Measurements from ENCODE around the gene MUC4. TPM values are rescaled to one million over a fixed set of nuclear protein-coding genes. Genes with fewer than 3 reads are reported as not detected.
"Not testable (repeated sequence)": the region's sequence is repeated elsewhere in the genome, so short reads cannot be mapped to it uniquely, and the experiment has no call there.

MUC4 gene
- polyA plus RNA-seq, 1 donor, result 0.53 TPM

- no peak for DNase-seq (ENCODE audit: low read depth)
These were observed 50.6 kb downstream of the MUC4 start for GRCh38 chr3:195761123-195761566.

GRCh38 chr3:195760345-195761122 is 51.2 kb downstream of the MUC4 start:
- DNase-seq (ENCODE audit: low read depth), result peak; percentile 62

- no peak for DNase-seq (ENCODE audit: low read depth)
These were observed 52.9 kb downstream of the MUC4 start for GRCh38 chr3:195758721-195759353.

DNA sequence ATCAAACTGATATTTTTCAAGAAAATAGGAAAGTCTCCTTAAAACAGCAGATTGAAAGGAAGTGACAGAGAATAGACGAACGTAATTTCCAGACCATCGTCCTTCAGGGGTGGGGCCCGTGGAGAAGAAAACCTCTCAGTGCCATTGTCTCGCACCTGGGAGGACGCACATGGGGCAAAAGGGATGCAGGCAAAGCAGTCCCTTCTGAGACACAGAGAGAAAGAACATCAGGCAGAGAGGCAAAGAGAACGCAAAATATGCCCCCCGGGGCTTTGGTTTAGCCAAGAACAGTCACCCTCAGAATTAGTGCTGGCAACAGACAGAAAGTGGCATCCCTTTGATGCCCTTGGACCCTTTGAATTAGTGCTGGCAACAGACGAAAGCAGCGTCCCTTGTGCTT is 53.9 kb downstream of the MUC4 start:
- no peak for DNase-seq (ENCODE audit: low read depth)

DNA sequence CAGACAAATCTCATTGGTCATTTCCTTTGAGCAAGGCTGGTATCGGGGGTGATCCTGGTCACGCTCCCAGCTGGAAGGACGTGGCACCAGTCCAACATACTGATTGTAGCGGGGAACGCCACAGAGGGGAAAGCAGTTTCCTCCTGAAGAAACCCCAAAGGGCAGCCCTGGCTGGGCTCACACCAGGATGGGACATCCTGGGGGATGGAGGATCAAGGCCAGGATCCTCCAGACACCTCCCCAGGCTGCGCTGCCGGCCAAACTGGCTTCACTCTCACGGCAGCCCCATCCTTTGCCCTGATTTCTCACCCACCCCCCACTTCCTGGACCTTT is 54.3 kb downstream of the MUC4 start:
- no peak for DNase-seq (ENCODE audit: low read depth)

DNA sequence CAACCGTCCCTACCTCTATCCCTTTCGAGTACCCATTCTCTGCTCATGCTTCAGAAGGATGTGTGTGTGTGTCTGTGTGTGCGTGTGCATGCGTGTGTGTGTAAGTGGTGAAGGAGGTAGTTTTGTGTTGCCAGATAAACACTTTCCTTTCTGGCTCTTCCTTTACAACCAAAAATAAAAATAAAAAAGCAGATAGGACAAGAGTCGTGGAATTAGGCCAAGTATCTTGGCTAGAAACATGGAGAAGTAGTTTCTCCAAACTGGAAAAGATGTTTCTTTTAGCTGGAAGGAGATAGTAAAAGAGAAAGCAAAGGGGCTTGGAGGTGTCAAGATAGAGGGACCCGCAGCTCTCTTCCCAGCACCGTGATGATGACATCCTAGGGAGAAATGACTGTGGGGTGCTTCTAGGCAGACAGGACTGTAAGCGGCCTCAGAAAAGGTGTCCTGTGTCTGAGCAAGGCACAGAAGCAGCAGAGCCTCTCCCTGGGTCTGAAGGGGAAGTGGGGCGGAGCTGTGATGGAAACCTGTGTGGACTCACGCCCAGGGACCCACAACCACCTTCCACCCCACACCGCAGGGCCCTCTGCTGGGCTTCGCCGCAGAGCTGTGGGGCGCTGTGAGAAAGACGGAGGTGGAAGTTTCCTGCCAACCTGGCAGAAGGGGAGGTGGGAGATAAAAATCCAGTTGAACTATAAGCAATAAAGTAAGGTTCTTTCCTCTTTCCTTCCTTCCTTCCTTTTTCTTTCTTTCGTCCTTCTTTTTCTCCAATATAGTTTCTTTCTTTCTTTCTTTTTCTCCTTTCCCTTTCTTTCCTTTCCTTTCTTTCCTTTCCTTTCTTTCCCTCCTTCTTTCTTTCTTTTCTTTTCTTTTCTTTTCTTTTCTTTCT is 55.7 kb downstream of the MUC4 start:
- DNase-seq (ENCODE audit: low read depth), result peak; percentile 34

DNA sequence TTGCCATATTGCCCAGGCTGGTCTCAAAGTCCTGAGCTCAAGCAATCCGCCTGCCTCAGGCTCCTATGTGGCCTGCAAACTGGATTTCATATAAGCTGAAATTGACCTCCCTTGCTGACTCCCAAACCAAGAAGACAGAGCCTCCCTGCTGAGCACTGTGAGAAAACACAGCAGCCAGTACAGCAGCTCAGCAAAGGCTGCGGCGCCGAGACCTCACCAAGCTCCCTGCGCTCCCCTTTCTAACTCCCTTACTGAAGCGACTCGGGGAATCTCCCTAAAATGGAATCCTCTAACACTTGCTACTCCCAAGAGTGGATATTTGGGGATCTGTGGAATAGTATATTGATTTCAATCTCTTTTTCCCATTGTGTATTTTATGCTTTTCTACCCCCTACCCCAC is 56.3 kb downstream of the MUC4 start:
- no peak for DNase-seq (ENCODE audit: low read depth)

- no peak for DNase-seq (ENCODE audit: low read depth)
These were observed 56.8 kb downstream of the MUC4 start for GRCh38 chr3:195754906-195755305.

DNA sequence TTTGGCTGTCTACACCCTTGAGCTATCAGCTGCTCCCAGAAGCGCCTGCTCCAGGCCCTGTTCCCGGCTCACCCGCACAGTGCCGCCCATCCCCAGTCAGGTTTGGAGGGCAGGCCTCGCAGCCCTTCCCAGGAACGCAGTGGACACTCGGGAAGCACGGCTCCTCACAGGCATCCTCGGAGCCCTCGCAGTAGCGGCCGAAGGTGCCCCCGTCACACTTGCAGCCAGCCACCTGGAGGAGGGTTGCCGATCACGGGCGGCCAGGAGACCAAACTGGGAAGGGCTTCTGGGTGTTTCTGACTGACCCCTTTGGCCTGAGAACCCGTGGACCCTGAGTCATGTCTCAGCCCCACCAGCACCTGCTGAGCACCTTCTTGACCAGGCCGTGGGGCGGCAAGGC is 57.6 kb downstream of the MUC4 start:
- DNase-seq (ENCODE audit: low read depth), result no peak

DNA sequence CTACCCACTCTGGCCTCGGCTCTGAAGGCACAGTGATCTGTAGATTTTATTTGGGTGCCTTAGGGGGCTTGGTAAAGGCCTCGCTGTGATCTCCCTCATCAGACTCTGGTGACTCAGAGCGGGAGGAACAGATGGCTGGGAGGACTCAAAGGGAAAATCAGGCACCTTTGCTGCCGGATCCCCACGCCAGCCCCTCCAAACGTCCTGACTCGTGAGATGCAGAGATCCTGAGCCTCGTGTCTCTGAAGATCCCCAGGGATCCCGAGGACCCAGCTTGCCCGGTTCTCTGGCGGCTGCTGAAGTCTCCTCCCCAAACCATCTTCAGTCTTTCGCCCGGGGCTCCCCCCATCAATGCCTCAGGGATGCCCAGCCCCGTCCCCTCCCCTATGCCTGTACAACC is 58.1 kb downstream of the MUC4 start:
- DNase-seq (ENCODE audit: low read depth), result no peak

DNA sequence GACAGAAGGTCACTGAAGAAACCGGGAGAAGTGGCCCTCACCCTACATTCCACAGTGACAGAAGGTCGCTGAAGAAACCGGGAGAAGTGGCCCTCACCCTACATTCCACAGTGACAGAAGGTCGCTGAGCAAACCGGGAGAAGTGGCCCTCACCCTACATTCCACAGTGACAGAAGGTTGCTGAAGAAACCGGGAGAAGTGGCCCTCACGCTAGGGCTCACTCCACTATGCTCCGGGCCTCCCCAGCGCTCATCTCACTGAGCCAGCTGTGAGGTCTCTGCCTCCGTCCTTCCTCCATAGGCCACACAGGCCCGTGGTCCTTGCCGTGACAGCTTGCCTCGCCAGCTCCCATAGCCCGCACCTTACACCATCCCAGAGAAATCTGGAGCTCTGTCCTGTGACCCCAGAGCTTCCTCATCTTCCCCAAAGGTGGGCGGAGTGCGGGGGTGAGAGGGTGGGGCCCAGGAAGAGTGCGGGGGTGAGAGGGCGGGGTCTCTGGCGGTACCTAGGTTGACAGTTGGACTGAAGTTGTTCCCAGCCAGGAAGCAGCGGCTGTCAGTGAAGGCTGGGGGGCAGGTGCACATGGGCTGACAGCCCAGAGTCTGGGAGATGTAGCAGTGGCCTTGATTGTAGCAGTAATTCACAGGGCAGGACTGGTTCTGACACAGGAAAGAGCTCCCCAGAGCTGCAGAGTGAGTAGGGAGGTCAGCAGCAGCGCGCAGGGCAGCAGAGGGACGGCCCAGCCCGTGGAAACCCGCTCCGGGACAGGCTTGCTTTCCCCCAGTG is 59.0 kb downstream of the MUC4 start:
- DNase-seq (ENCODE audit: low read depth), result no peak

GRCh38 chr3:195752066-195752465 is 59.7 kb downstream of the MUC4 start:
- DNase-seq (ENCODE audit: low read depth), result no peak

GRCh38 chr3:195751560-195751959 is 60.2 kb downstream of the MUC4 start:
- no peak for DNase-seq (ENCODE audit: low read depth)

DNA sequence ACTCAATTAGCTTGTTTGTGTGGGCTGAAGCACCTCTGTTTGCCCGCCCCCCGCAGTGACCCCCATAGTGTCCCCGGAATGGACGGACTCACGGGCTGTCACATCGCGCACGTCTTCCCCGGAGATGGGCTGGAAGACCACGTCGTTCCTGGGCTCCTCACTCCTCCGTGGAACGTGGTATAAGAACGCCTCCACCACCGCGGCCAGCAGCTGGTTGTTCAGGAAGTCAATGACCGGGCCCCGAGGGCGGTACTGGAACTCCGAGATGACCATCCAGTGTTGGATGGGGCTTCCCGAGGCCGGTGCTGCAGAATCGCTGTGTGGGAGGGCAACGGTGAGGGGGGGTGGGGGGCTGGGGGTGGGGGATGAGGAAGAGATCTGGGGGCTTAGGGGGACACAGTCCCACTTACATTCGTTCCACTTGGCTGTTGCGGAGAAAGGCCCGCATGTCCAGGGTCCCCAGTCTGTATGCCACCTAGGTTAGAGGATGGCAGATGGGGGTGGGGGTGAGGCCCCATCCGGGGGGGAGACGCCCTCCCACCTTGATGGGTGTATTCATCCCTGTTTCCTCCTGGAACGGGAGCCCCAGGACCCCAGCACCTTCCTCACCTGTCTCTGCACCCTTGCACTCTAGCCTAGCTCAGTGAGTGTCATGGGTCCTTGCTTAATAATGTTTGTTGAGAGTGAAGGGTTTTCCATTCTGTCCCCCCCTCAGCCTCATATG is 60.8 kb downstream of the MUC4 start:
- no peak for DNase-seq (ENCODE audit: low read depth)

- not testable (repeated sequence) for DNase-seq (ENCODE audit: low read depth)
These were observed 62.6 kb downstream of the MUC4 start for GRCh38 chr3:195749101-195749500.

DNA sequence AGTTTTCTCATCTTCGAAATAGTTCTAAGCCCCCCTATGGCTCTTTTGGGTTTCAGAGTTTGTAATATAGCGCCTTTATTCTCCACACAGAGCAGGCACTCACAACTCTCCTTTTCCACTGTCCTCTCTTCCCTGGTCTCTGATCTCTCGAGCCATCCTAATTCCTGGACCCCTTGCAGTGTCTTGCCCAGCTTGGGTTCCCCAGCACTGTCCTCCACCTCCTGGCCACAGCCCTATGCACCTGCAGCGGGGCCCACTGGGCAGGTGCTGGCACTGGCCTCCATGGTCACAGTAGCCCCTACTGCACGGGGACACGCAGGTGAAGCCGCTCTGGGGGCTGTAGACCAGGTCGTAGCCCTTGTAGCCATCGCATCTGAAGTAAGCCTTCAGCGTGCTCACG is 63.1 kb downstream of the MUC4 start:
- no peak for DNase-seq (ENCODE audit: low read depth)

- no peak for DNase-seq (ENCODE audit: low read depth)
These were observed 65.0 kb downstream of the MUC4 start for GRCh38 chr3:195746751-195747150.

GRCh38 chr3:195746346-195746745 is 65.4 kb downstream of the MUC4 start:
- DNase-seq (ENCODE audit: low read depth), result no peak

GRCh38 chr3:195744437-195744836 is 67.3 kb downstream of the MUC4 start:
- DNase-seq (ENCODE audit: low read depth), result no peak

DNA sequence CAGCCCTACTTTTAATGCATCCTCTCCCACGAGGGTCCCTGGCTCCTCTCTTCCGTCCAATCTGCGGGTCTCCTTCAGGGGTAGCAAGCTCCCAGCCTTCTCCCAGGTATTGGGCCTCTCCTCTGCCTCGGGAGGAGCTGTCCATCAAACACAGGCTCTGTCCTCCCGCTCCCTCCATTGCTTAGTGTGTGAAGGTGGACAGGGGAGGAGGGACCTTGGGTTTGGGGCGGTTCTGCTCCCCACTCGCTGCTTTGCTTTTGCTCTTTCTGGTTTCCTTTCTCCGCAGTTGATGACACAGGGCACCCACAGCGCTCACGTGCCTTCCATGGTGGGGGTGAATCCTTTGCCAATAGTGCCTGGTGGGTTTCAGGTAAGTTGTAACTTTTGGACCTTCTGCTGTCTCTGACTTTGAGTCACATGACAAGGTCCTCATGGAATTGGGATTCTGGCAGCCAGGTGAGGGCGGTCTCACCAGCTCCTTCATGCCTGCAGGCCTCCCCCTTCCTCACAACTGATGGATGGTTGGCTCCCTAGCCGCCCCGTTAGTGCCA is 72.1 kb downstream of the MUC4 start:
- no peak for DNase-seq (ENCODE audit: low read depth)
